B cell (primary cell): ENCODE measurements around the gene PALLD. TPM values are rescaled to one million over a fixed set of nuclear protein-coding genes. Genes with fewer than 3 reads are reported as not detected.

Experiments
- ATAC-seq: fragments of 200-7000 bp; cut with Tn5 transposase; one replicate; pipeline ENCODE4 v1.10.0; 2021; ENCODE audit warnings: low read depth, mild to moderate bottlenecking, moderate number of reproducible peaks, moderate library complexity
- CTCF ChIA-PET: fragments of 350-600 bp; sonication (Branson Sonifier 250); formaldehyde crosslinking; loops from one replicate; lab custom pipeline; 2021; ENCODE audit warnings: antibody characterized with exemption, inconsistent platforms; lab: Charles Lee
- POLR2A ChIA-PET: fragments of 350-600 bp; sonication (Branson Sonifier 250); formaldehyde crosslinking; loops from one replicate; lab custom pipeline; 2021; ENCODE audit warnings: antibody characterized with exemption; lab: Charles Lee
- DNase-seq: peaks from one replicate; pipeline ENCODE4 v3.0.0; 2013
- H2AFZ ChIP-seq: 2 replicates; pipeline ENCODE4 v1.6.1; 2012; ENCODE audit warnings: mild to moderate bottlenecking, low read depth, low read length; ENCODE audit not compliant: insufficient read depth, poor library complexity, severe bottlenecking
- H3K27ac ChIP-seq, 2 donors: 1 replicate in 1 of 2; 2 replicates in 1 of 2; pipeline ENCODE4 v1.5.1; 2012 to 2013; ENCODE audit warnings: low read length in 2 of 2, mild to moderate bottlenecking in 2 of 2, moderate library complexity in 1 of 2
- H3K27me3 ChIP-seq, 4 experiments: fragments of 200-600 bp in 1 of 4; sonication (generic) in 1 of 4; replicated peaks in 1 of 4; 1 replicate in 2 of 4; 2 replicates in 2 of 4; pipeline versions ENCODE4 v1.6.1 to v1.7.0; 2013 to 2016; ENCODE audit warnings: low read length in 3 of 4, mild to moderate bottlenecking in 2 of 4, mixed read lengths in 1 of 4, moderate library complexity in 1 of 4; ENCODE audit not compliant: insufficient read depth in 4 of 4, control insufficient read depth in 3 of 4; ENCODE audit errors: control extremely low read depth in 1 of 4
- H3K36me3 ChIP-seq, 2 experiments: replicated peaks in 1 of 2; 1 replicate in 1 of 2; 2 replicates in 1 of 2; pipeline versions ENCODE4 v1.6.1 to v1.7.1; 2013; ENCODE audit warnings: low read length in 1 of 2; ENCODE audit not compliant: insufficient read depth in 2 of 2, control insufficient read depth in 1 of 2; ENCODE audit errors: control extremely low read depth in 1 of 2, extremely low read depth in 1 of 2
- H3K4me1 ChIP-seq, 2 donors: fragments of 200-600 bp in 1 of 2; sonication (generic) in 1 of 2; 1 replicate in 1 of 2; 2 replicates in 1 of 2; pipeline versions ENCODE4 v1.5.1 to v1.6.1; 2013 to 2017; ENCODE audit warnings: low read length in 2 of 2; ENCODE audit not compliant: control insufficient read depth in 2 of 2, insufficient read depth in 2 of 2
- H3K4me2 ChIP-seq: replicated peaks from 2 replicates; pipeline ENCODE3; 2012; ENCODE audit warnings: mild to moderate bottlenecking, low read depth, low read length; ENCODE audit not compliant: poor library complexity, severe bottlenecking
- H3K4me3 ChIP-seq, 5 experiments: fragments of 200-600 bp in 1 of 5; sonication (generic) in 1 of 5; 1 replicate in 3 of 5; 2 replicates in 2 of 5; pipeline versions ENCODE4 v1.5.1 to v1.7.0; 2011 to 2016; ENCODE audit warnings: low read length in 4 of 5, mild to moderate bottlenecking in 4 of 5, low read depth in 2 of 5, control low read depth in 1 of 5, moderate library complexity in 1 of 5; ENCODE audit not compliant: insufficient read depth in 1 of 5; ENCODE audit errors: control extremely low read depth in 1 of 5, extremely low read depth in 1 of 5
- H3K79me2 ChIP-seq: fragments of 200-600 bp; sonication (generic); one replicate; pipeline ENCODE4 v1.6.0; 2016; ENCODE audit warnings: low read length; ENCODE audit not compliant: control insufficient read depth, insufficient read depth
- H3K9ac ChIP-seq: fragments of 200-600 bp; sonication (generic); 2 replicates; pipeline ENCODE4 v1.6.1; 2017; ENCODE audit warnings: mild to moderate bottlenecking, low read length, moderate library complexity
- H3K9me3 ChIP-seq, 3 donors: one replicate each; pipeline versions ENCODE4 v1.6.1 to v1.7.1; 2013; ENCODE audit warnings: low read length in 2 of 3; ENCODE audit not compliant: control insufficient read depth in 2 of 3, insufficient read depth in 1 of 3; ENCODE audit errors: control extremely low read depth in 1 of 3
- H4K20me1 ChIP-seq: 2 replicates; pipeline ENCODE4 v1.6.0; 2012; ENCODE audit warnings: mild to moderate bottlenecking, low read length; ENCODE audit not compliant: insufficient read depth, control insufficient read depth, poor library complexity, severe bottlenecking
- H3K27ac Mint-ChIP-seq: one replicate; pipeline ENCODE4 v1.8.0; 2021; ENCODE audit warnings: mixed read lengths
- H3K27me3 Mint-ChIP-seq: one replicate; pipeline ENCODE4 v1.8.0; 2021; ENCODE audit warnings: mixed read lengths
- H3K4me1 Mint-ChIP-seq: one replicate; pipeline ENCODE4 v1.8.0; 2021; ENCODE audit warnings: mixed read lengths
- H3K4me3 Mint-ChIP-seq: one replicate; pipeline ENCODE4 v1.8.0; 2021; ENCODE audit warnings: mixed read lengths
- H3K9me3 Mint-ChIP-seq: one replicate; pipeline ENCODE4 v1.8.0; 2022; ENCODE audit warnings: mixed read lengths; ENCODE audit not compliant: insufficient read depth
- CTCF ChIP-seq: fragments of 200-600 bp; IDR thresholded peaks from one replicate; pipeline ENCODE4 v1.8.0; 2022; ENCODE audit warnings: antibody characterized with exemption, mild to moderate bottlenecking
- EZH2 ChIP-seq: IDR thresholded peaks from 2 replicates; pipeline ENCODE4 v1.6.1; 2012; ENCODE audit warnings: borderline replicate concordance, low read depth, mild to moderate bottlenecking, moderate library complexity, low read length; ENCODE audit not compliant: insufficient read depth, poor library complexity, severe bottlenecking
- WGBS: methylation state at CpG from one replicate; pipeline ENCODE4 v1.1.5; 2013; ENCODE audit warnings: missing lambda C conversion rate; ENCODE audit not compliant: insufficient coverage; 5-methylcytosine and 5-hydroxymethylcytosine counted together
- intact Hi-C: fragments of 100-400 bp; cut with micrococcal nuclease; formaldehyde crosslinking; loops from one replicate; pipeline ENCODE4 v1.10.0; 2022
- polyA plus RNA-seq: library from polyadenylated mRNA; depleted of rRNA; stranded (reverse); fragments of >200 nt; gene quantifications from 2 replicates; pipeline ENCODE4 v1.2.3, GENCODE V29; 2012
- total RNA-seq, 2 donors: library from RNA; stranded (reverse); fragments of 120-200 nt in 1 of 2; gene quantifications; 1 replicate in 1 of 2; 2 replicates in 1 of 2; pipeline versions ENCODE4 v1.2.3 to v1.2.4, GENCODE V29; 2013 to 2022

The PALLD gene
- total and polyA plus RNA-seq, 2 donors (not counting 1 experiment from before 2014, with no cell fraction given), result 0.63 to 0.71 TPM

GRCh38 chr4:168735735-168736134 lies 238.9 kb downstream of the PALLD start:
- H3K79me2 ChIP-seq, result no peaks in the 10 kb centered on the region
- peaks cover 6% of the 10 kb centered on the region for H3K27me3 Mint-ChIP-seq
- no peak overlapping the region for H2AFZ ChIP-seq
- DNase-seq, result no peak
- no peaks in the 10 kb centered on the region for H4K20me1 ChIP-seq
- peaks cover 2% of the 10 kb centered on the region for H3K4me1 Mint-ChIP-seq
- H3K27me3 ChIP-seq, result peaks cover 0 to 5% (median 0%) of the 10 kb centered on the region in 4 experiments
- H3K9ac ChIP-seq, result no peak overlapping the region
- H3K4me2 ChIP-seq, result no peak overlapping the region
- no peak overlapping the region for H3K4me3 ChIP-seq
- no peak for TF ChIP-seq CTCF
- no peak for TF ChIP-seq EZH2
- intact Hi-C loops, result no loop called here
- H3K27ac ChIP-seq, result no peak overlapping the region
- WGBS, result no CpG with 5 or more reads among the region's 3 CpGs
- CTCF ChIA-PET, result no interaction called here
- H3K4me1 ChIP-seq, result no peaks in the 10 kb centered on the region
- ATAC-seq, result no peak
- no peaks in the 10 kb centered on the region for H3K36me3 ChIP-seq
- no peaks in the 10 kb centered on the region for H3K9me3 ChIP-seq
- no peak overlapping the region for H3K4me3 Mint-ChIP-seq
- POLR2A ChIA-PET, result no interaction called here
- no peak overlapping the region for H3K27ac Mint-ChIP-seq
- H3K9me3 Mint-ChIP-seq, result no peaks in the 10 kb centered on the region

- ATAC-seq, result no peak
- Histone ChIP-seq H3K79me2 (no peaks in the 10 kb centered on the region), H4K20me1 (no peaks in the 10 kb centered on the region), H3K9me3 (no peaks in the 10 kb centered on the region), H3K36me3 (no peaks in the 10 kb centered on the region), H3K4me3 (no peak overlapping the region), H3K4me1 (no peaks in the 10 kb centered on the region), H3K9ac (no peak overlapping the region), H3K27me3 (peaks cover 0 to 2% (median 0%) of the 10 kb centered on the region in 4 experiments), H2AFZ (no peak overlapping the region), H3K27ac (no peak overlapping the region), H3K4me2 (no peak overlapping the region)
- TF ChIP-seq CTCF, result no peak
- TF ChIP-seq EZH2, result no peak
- H3K27me3 Mint-ChIP-seq, result peaks cover under 1% of the 10 kb centered on the region
- CTCF ChIA-PET, result no interaction called here
- H3K9me3 Mint-ChIP-seq, result no peaks in the 10 kb centered on the region
- intact Hi-C loops, result no loop called here
- DNase-seq, result no peak
- no peak overlapping the region for H3K4me3 Mint-ChIP-seq
- H3K4me1 Mint-ChIP-seq, result peaks cover under 1% of the 10 kb centered on the region
- 83% methylated on average over 1 of the region's 7 CpGs for WGBS
- POLR2A ChIA-PET, result no interaction called here
- H3K27ac Mint-ChIP-seq, result no peak overlapping the region
Measured at GRCh38 chr4:168736860-168737805, 240.3 kb downstream of the PALLD start.
